GM12864 (cell line): ENCODE measurements around the gene TOLLIP.
A peak's percentile ranks its signal among the peaks of the same experiment; 100 is the strongest.
"Not testable (repeated sequence)": the region's sequence is repeated elsewhere in the genome, so short reads cannot be mapped to it uniquely, and the experiment has no call there.

Experiments
- DNase-seq: peaks from one replicate; pipeline ENCODE4 v3.0.0-alpha.2; 2011; ENCODE audit warnings: low read depth
- H3K4me3 ChIP-seq: 2 replicates; pipeline ENCODE4 v1.5.1; 2011; ENCODE audit warnings: mild to moderate bottlenecking, low read depth, low read length, control low read depth
- TF ChIP-seq, protein P1 (sequence below): IDR thresholded peaks from 2 replicates; pipeline ENCODE4 v1.5.1; 2011; ENCODE audit warnings: low read depth, mild to moderate bottlenecking, moderate library complexity, low read length, control low read depth, inconsistent platforms; ENCODE audit errors: missing control alignments

TOLLIP gene

DNA sequence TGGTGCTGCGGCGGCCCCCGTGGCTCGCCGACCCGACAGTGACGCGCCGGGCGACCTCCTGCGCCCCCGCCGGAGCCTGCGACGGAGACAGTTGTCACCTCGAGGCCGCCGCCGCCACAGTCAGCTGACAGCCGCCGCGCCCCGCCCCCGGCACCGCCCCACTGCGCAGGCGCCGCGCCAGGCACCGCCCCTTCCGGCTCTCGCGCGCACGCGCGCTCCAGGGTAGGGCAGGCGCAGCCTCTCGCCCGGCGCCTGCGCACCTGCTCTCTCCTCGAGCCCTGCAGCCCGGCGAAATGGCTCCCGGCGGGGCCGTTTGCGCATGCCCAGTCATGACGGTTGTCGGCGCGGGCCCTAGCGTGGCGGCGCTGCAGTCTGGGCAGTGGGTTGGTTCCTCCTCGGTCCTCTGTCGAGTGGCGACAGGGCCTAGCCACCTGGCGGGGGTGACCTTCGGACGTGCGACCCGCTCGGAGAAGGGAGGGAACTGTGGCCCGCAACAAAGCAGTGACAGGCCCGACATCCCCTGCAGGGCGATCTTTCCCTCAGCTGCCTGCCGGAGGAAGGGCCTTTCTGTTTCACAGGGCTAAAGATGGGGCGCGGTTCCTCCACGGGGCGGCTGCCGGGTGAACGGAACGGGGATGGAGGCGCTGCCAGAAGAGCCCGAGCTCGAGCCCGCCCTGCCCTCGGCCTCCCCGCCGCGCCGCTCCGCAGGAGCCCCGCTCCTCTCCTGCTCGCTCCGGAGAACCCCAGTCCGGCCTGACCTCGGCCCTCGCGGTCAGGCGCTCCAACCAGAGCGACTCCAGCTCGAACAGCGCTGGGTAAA is at the start of gene TOLLIP:
TOLLIP (minus strand) TSS at position 135 of the 820 bp plus-strand sequence; CDS start at position 1, 134 bp downstream.
- TF ChIP-seq, protein P1, sequence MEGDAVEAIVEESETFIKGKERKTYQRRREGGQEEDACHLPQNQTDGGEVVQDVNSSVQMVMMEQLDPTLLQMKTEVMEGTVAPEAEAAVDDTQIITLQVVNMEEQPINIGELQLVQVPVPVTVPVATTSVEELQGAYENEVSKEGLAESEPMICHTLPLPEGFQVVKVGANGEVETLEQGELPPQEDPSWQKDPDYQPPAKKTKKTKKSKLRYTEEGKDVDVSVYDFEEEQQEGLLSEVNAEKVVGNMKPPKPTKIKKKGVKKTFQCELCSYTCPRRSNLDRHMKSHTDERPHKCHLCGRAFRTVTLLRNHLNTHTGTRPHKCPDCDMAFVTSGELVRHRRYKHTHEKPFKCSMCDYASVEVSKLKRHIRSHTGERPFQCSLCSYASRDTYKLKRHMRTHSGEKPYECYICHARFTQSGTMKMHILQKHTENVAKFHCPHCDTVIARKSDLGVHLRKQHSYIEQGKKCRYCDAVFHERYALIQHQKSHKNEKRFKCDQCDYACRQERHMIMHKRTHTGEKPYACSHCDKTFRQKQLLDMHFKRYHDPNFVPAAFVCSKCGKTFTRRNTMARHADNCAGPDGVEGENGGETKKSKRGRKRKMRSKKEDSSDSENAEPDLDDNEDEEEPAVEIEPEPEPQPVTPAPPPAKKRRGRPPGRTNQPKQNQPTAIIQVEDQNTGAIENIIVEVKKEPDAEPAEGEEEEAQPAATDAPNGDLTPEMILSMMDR: peak; percentile 15
- peak; percentile 61 for DNase-seq
- peak within 1 kb of the TSS; percentile 78 for H3K4me3 ChIP-seq

DNA sequence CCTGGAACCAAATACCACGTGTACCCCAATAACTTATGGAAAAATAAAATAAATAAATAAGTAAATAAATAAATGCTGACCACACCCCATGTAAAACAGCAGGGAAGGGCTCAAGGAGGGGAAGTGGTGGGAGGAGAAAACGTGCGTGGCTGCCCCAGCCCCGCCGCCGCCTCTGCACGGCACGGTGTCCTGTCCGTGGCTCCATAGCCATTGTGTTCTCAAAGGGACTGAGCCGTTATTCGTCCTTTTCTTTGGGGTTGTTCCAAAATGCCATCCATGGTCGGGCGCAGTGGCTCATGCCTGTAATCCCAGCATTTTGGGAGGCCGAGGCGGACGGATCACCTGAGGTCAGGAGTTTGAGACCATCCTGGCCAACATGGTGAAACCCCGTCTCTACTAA is 49.5 kb upstream of the TOLLIP start:
- not testable (repeated sequence) for H3K4me3 ChIP-seq, DNase-seq

DNA sequence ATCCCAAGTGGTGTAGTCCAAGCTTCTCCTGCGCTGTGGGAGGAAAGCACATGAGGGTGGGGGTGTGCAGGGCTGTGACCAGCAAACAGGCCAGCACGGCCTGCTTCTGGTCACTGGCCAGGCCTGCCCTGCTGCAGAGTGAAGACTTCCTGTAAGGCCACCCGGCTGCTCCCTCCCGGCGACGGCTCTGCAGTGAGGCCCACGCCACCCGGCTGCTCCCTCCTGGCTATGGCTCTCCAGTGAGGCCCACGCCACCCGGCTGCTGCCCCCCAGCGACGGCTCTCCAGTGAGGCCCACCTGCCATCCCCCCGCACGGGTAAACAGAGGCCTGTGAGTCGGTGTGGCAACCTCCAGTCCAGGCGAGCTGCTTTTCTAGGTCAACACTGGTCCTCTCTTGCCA is 48.9 kb upstream of the TOLLIP start:
- TF ChIP-seq, protein P1: no peak
- no peak for DNase-seq

DNA sequence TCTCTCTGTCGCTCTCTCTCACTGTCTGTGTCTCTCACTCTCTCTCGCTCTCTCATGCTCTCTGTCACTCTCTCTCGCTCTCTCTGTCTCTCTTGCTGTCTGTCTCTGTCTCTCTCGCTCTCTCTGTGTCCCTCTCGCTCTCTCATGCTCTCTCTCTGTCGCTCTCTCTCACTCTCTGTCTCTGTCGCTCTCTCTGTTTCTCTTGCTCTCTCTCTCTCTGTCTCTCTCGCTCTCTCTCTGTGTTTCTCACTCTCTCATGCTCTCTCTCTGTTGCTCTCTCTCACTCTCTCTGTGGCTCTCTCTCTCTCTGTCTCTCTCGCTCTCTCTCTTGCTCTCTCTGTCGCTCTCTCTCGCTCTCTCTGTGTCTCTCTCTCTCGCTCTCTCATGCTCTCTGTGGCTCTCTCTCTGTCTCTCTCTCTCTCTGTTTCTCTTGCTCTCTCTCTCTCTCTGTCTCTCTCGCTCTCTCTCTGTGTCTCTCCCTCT is 47.1 kb upstream of the TOLLIP start:
- H3K4me3 ChIP-seq: no peak overlapping the region
- no peak for DNase-seq
- TF ChIP-seq, protein P1: no peak

More for the DNA sequence above, 48.9 kb upstream of the TOLLIP start:
- no peak overlapping the region for H3K4me3 ChIP-seq

DNA sequence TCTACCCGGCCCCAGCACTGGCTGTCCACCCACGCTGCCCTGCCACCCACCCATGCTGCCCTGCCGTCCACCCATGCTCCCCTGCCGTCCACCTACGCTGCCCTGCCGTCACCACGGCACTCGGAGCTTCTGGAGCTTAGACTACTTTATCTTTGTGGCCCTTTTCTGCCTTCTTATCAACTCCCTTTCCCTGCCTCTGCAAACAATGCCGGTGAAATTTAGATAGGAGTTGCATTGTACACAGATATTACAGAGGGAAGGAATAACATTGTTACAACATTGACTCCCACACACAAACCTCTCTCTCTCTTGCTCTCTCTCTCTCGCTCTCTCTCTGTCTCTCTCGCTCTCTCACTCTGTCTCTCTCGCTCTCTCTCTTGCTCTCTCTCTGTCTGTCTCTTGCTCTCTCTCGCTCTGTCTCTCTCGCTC is 46.6 kb upstream of the TOLLIP start:
- no peak overlapping the region for H3K4me3 ChIP-seq
- TF ChIP-seq, protein P1: no peak
- DNase-seq: no peak

DNA sequence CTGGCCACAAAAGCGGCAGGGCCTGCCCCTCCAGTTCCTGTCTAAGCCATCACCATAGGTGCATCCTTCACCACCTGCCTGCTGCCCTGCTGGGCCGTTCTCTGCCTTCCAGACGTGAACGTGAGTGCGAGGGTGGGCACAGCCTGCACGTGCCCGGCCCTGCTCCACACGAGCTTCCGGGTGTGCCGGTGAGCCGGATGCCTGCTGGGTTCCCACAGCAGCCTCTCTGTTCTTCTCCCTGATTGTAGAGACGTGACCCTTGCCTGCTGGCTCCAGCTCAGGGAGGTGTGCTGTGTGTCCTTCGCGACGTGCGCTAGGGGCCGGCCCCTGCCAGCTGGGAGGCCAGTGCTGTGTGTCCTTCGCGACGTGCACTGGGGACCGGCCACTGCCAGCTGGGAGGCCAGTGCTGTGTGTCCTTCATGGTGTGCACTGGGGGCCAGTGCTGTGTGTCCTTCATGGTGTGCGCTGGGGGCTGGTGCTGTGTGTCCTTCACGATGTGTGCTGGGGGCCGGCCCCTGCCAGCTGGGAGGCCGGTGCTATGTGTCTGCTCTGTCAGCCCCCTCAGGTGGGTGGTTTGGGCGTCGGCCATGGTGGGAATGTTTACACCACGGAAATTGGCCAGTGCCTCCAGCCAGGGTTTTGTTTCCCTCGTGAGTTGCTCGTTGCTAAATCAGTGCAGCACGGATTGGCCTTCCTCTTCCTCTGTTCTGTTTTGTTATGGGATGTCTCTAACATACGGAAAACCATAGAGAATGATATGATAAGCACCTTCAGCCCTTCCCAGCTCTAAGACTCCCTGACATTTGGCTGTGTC is 44.9 kb upstream of the TOLLIP start:
- no peak overlapping the region for H3K4me3 ChIP-seq
- TF ChIP-seq, protein P1: no peak
- DNase-seq: no peak
